ENCODE measurements around the gene DHX8. TPM values are rescaled to one million over a fixed set of nuclear protein-coding genes. Genes with fewer than 3 reads are reported as not detected.

DHX8 gene
- polyA plus RNA-seq, 4 donors: 21.6 to 33.8 (median 27.4) TPM

- 87 to 97% (median 97%) methylated on average over 4 of the region's 4 CpGs for WGBS, 3 donors
- Histone ChIP-seq H3K9me3 (ENCODE audit: control insufficient read depth in 2 of 2, insufficient read depth in 1 of 2, low read depth in 1 of 2, low read length in 1 of 2) (no peaks in the 10 kb centered on the region), H3K27ac (ENCODE audit: low read depth in 1 of 3, low read length in 2 of 3) (no peak overlapping the region), H3K36me3 (ENCODE audit: control insufficient read depth in 3 of 3, insufficient read depth in 2 of 3, low read depth in 1 of 3, low read length in 3 of 3) (peaks cover 32 to 74% (median 33%) of the 10 kb centered on the region in 3 donors), H3K4me3 (ENCODE audit: low read depth in 1 of 3, low read length in 3 of 3) (no peak overlapping the region), H3K27me3 (ENCODE audit: control insufficient read depth in 3 of 3, insufficient read depth in 3 of 3, low read length in 3 of 3) (no peaks in the 10 kb centered on the region), H3K4me1 (ENCODE audit: control insufficient read depth in 3 of 3, insufficient read depth in 2 of 3, low read depth in 1 of 3, low read length in 2 of 3) (peaks cover 0 to 15% (median 0%) of the 10 kb centered on the region in 3 donors)
- no peak for DNase-seq
- no peak for FAIRE-seq
Observed at GRCh38 chr17:43521389-43521788, 37.6 kb downstream of the DHX8 start.

GRCh38 chr17:43524945-43525575 lies 41.3 kb downstream of the DHX8 start:
- DNase-seq (no peak), FAIRE-seq (no peak)
- H3K27ac ChIP-seq (ENCODE audit: low read depth in 1 of 3, low read length in 2 of 3): peak overlapping the region in 1 of 3 donors; percentile 19
- peaks cover 0 to 11% (median 0%) of the 10 kb centered on the region in 3 donors for H3K4me1 ChIP-seq (ENCODE audit: control insufficient read depth in 3 of 3, insufficient read depth in 2 of 3, low read depth in 1 of 3, low read length in 2 of 3)
- H3K9me3 ChIP-seq (ENCODE audit: control insufficient read depth in 2 of 2, insufficient read depth in 1 of 2, low read depth in 1 of 2, low read length in 1 of 2): no peaks in the 10 kb centered on the region
- H3K4me3 ChIP-seq (ENCODE audit: low read depth in 1 of 3, low read length in 3 of 3): no peak overlapping the region
- peaks cover 19 to 92% (median 21%) of the 10 kb centered on the region in 3 donors for H3K36me3 ChIP-seq (ENCODE audit: control insufficient read depth in 3 of 3, insufficient read depth in 2 of 3, low read depth in 1 of 3, low read length in 3 of 3)
- 84 to 92% (median 87%) methylated on average over 8 of the region's 8 CpGs for WGBS, 3 donors
- H3K27me3 ChIP-seq (ENCODE audit: control insufficient read depth in 3 of 3, insufficient read depth in 3 of 3, low read length in 3 of 3): no peaks in the 10 kb centered on the region

- peaks cover 0 to 26% (median 8%) of the 10 kb centered on the region in 3 donors for H3K4me1 ChIP-seq (ENCODE audit: control insufficient read depth in 3 of 3, insufficient read depth in 2 of 3, low read depth in 1 of 3, low read length in 2 of 3)
- 70 to 80% (median 70%) methylated on average over 7 of the region's 7 CpGs for WGBS, 3 donors
- H3K27me3 ChIP-seq (ENCODE audit: control insufficient read depth in 3 of 3, insufficient read depth in 3 of 3, low read length in 3 of 3): no peaks in the 10 kb centered on the region
- peaks cover 11 to 79% (median 15%) of the 10 kb centered on the region in 3 donors for H3K36me3 ChIP-seq (ENCODE audit: control insufficient read depth in 3 of 3, insufficient read depth in 2 of 3, low read depth in 1 of 3, low read length in 3 of 3)
- DNase-seq: no peak
- H3K9me3 ChIP-seq (ENCODE audit: control insufficient read depth in 2 of 2, insufficient read depth in 1 of 2, low read depth in 1 of 2, low read length in 1 of 2): no peaks in the 10 kb centered on the region
- no peak overlapping the region for H3K4me3 ChIP-seq (ENCODE audit: low read depth in 1 of 3, low read length in 3 of 3)
- no peak for FAIRE-seq
- H3K27ac ChIP-seq (ENCODE audit: low read depth in 1 of 3, low read length in 2 of 3): no peak overlapping the region
Observed at GRCh38 chr17:43526886-43527648, 43.3 kb downstream of the DHX8 start.

- Histone ChIP-seq H3K27ac (ENCODE audit: low read depth in 1 of 3, low read length in 2 of 3) (no peak overlapping the region), H3K36me3 (ENCODE audit: control insufficient read depth in 3 of 3, insufficient read depth in 2 of 3, low read depth in 1 of 3, low read length in 3 of 3) (peaks cover 4 to 76% (median 9%) of the 10 kb centered on the region in 3 donors), H3K4me3 (ENCODE audit: low read depth in 1 of 3, low read length in 3 of 3) (no peak overlapping the region), H3K9me3 (ENCODE audit: control insufficient read depth in 2 of 2, insufficient read depth in 1 of 2, low read depth in 1 of 2, low read length in 1 of 2) (no peaks in the 10 kb centered on the region), H3K4me1 (ENCODE audit: control insufficient read depth in 3 of 3, insufficient read depth in 2 of 3, low read depth in 1 of 3, low read length in 2 of 3) (peaks cover 2 to 35% (median 8%) of the 10 kb centered on the region in 3 donors), H3K27me3 (ENCODE audit: control insufficient read depth in 3 of 3, insufficient read depth in 3 of 3, low read length in 3 of 3) (no peaks in the 10 kb centered on the region)
- 66 to 81% (median 72%) methylated on average over 13 of the region's 13 CpGs for WGBS, 3 donors
- DNase-seq (no peak), FAIRE-seq (no peak)
Observed at GRCh38 chr17:43528319-43528987, 44.7 kb downstream of the DHX8 start.

GRCh38 chr17:43528988-43529814 lies 45.4 kb downstream of the DHX8 start:
- no peaks in the 10 kb centered on the region for H3K27me3 ChIP-seq (ENCODE audit: control insufficient read depth in 3 of 3, insufficient read depth in 3 of 3, low read length in 3 of 3)
- H3K27ac ChIP-seq (ENCODE audit: low read depth in 1 of 3, low read length in 2 of 3): no peak overlapping the region
- peaks cover 2 to 35% (median 8%) of the 10 kb centered on the region in 3 donors for H3K4me1 ChIP-seq (ENCODE audit: control insufficient read depth in 3 of 3, insufficient read depth in 2 of 3, low read depth in 1 of 3, low read length in 2 of 3)
- FAIRE-seq: no peak
- no peak for DNase-seq
- whole genome bisulfite sequencing, 3 donors: 92% methylated on average over 20 of the region's 20 CpGs
- H3K9me3 ChIP-seq (ENCODE audit: control insufficient read depth in 2 of 2, insufficient read depth in 1 of 2, low read depth in 1 of 2, low read length in 1 of 2): no peaks in the 10 kb centered on the region
- peaks cover 2 to 74% (median 3%) of the 10 kb centered on the region in 3 donors for H3K36me3 ChIP-seq (ENCODE audit: control insufficient read depth in 3 of 3, insufficient read depth in 2 of 3, low read depth in 1 of 3, low read length in 3 of 3)
- no peak overlapping the region for H3K4me3 ChIP-seq (ENCODE audit: low read depth in 1 of 3, low read length in 3 of 3)

- no peak overlapping the region for H3K4me3 ChIP-seq (ENCODE audit: low read depth in 1 of 3, low read length in 3 of 3)
- peak overlapping the region in 2 of 3 donors; percentile 10 to 52 for H3K27ac ChIP-seq (ENCODE audit: low read depth in 1 of 3, low read length in 2 of 3)
- FAIRE-seq (no peak), DNase-seq (no peak)
- peaks cover 2 to 69% (median 3%) of the 10 kb centered on the region in 3 donors for H3K36me3 ChIP-seq (ENCODE audit: control insufficient read depth in 3 of 3, insufficient read depth in 2 of 3, low read depth in 1 of 3, low read length in 3 of 3)
- no peaks in the 10 kb centered on the region for H3K9me3 ChIP-seq (ENCODE audit: control insufficient read depth in 2 of 2, insufficient read depth in 1 of 2, low read depth in 1 of 2, low read length in 1 of 2)
- H3K4me1 ChIP-seq (ENCODE audit: control insufficient read depth in 3 of 3, insufficient read depth in 2 of 3, low read depth in 1 of 3, low read length in 2 of 3): peaks cover 2 to 33% (median 8%) of the 10 kb centered on the region in 3 donors
- no peaks in the 10 kb centered on the region for H3K27me3 ChIP-seq (ENCODE audit: control insufficient read depth in 3 of 3, insufficient read depth in 3 of 3, low read length in 3 of 3)
- 40 to 62% (median 58%) methylated on average over 6 of the region's 6 CpGs for WGBS, 3 donors
Observed at GRCh38 chr17:43529947-43530287, 46.1 kb downstream of the DHX8 start.

GRCh38 chr17:43530288-43531081 lies 46.7 kb downstream of the DHX8 start:
- FAIRE-seq: no peak
- DNase-seq: peak in 1 of 2 donors; percentile 88
- 28 to 49% (median 42%) methylated on average over 23 of the region's 23 CpGs for WGBS, 3 donors

More at GRCh38 chr17:43530288-43531081, 46.7 kb downstream of the DHX8 start:
- Histone ChIP-seq H3K27ac (ENCODE audit: low read depth in 1 of 3, low read length in 2 of 3) (peak overlapping the region in 2 of 3 donors; percentile 10 to 52), H3K27me3 (ENCODE audit: control insufficient read depth in 3 of 3, insufficient read depth in 3 of 3, low read length in 3 of 3) (no peaks in the 10 kb centered on the region), H3K4me3 (ENCODE audit: low read depth in 1 of 3, low read length in 3 of 3) (peak overlapping the region in 1 of 3 donors; percentile 4), H3K9me3 (ENCODE audit: control insufficient read depth in 2 of 2, insufficient read depth in 1 of 2, low read depth in 1 of 2, low read length in 1 of 2) (no peaks in the 10 kb centered on the region), H3K36me3 (ENCODE audit: control insufficient read depth in 3 of 3, insufficient read depth in 2 of 3, low read depth in 1 of 3, low read length in 3 of 3) (peaks cover 2 to 65% (median 3%) of the 10 kb centered on the region in 3 donors), H3K4me1 (ENCODE audit: control insufficient read depth in 3 of 3, insufficient read depth in 2 of 3, low read depth in 1 of 3, low read length in 2 of 3) (peaks cover 2 to 28% (median 8%) of the 10 kb centered on the region in 3 donors)

Measured in small intestine (tissue), 7 donors.